ENCODE data around the gene TNNI2.
A peak's percentile ranks its signal among the peaks of the same experiment; 100 is the strongest.
"Not testable (repeated sequence)": the region's sequence is repeated elsewhere in the genome, so short reads cannot be mapped to it uniquely, and the experiment has no call there.

Gene TNNI2

DNA sequence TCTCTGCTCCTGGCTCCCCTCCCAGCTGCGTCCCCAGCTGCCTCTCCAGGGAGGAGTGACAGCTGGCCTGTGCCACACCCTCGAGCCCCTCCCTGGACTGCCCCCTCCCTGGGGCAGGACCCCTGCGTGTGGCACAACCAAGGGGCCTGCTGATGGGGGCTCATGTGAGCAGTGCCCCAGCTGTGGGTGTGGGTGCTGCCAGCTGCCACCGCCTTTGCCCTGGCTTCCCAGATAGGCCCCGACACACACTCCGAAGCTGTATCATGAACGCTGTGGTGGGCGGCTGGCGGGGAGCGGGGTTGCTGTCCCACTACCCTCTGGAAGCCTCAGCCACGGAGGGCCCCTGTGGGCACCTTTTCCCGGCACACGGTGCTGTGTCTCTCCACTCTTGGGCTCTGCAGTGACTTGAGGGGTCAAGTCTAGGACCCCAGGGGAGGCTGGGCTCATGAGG lies 37.1 kb downstream of the TNNI2 start:
- DNase-seq, result not testable (repeated sequence)

DNA sequence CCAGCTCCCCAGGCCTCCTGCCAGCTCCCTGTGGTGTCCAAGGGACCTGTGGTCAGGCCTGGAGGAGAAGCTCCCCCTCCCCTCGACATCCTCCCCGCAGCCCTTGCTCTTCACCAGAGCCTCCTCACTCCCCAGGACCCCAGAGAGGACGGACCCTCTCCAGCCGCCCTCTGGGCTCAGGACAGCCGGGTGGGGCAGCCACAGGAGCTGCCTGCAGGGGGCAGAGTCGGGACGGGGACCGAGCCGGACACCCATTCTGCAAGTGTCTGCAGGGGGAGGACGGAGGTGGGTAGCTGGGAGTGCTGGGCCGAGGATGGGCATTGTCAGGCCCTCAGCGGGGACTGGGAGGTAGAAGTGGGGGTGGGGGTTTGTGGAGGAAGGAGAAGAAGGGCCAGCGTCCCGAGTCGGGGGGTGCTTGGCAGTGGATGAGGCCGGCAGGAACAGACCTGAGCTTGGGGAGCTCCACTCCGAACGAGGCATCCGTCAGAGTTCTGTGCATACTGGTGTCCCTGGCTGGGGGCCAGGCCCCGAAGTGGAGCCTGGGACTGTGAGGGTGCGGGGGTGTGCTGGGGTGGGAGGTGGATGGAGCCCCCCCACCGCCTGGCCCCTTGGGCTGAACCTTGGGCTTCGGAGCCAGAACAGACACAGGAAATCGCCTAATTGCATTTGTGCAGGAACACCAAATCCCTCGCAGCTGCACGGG lies 37.7 kb downstream of the TNNI2 start:
- peak in 1 of 2 donors; percentile 42 for DNase-seq

DNA sequence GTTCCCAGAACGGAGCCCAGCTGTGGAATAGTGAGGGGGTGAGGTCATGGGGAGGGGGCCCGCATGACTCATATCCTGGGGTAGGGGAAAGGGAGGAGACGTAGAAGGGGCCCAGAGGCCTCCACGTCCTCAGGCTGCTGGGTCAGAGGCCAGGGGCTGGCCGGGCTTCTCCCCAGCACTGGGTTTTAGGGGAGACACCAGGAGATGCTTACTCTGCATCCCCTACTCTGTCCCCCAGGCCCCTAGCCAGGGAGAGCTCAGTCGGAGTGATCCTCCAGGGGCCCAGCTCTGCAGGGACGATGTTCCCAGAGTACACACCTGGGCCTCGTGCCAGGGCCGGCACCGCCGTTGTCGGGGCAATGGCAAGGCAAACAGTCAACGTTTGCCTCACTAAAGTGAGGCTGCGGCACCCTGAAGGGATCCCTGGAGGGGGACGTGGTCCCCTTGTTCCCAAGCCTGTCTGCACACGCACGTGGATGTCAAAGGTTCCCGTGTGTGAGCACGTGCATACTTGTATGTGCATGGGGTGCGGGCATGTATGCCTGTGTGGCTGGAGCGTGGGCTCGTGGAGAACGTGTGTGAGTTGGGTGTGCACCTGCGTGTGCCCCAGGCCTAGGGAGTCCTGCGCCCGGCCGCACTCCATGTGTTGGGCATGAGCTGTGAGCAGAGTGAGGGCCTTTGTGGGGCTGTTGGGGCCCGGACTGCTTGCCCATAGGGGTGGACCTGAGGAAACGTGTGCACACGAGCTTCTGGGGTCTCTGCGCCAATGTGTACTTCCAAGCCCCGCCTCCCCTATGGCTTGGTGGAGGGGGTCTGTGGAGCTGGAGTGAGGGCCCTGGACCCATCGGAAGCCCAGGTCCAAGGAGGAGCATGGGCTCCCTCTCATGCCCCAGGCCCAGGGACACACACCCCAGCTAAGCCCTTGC lies 38.7 kb downstream of the TNNI2 start:
- DNase-seq, result no peak

DNA sequence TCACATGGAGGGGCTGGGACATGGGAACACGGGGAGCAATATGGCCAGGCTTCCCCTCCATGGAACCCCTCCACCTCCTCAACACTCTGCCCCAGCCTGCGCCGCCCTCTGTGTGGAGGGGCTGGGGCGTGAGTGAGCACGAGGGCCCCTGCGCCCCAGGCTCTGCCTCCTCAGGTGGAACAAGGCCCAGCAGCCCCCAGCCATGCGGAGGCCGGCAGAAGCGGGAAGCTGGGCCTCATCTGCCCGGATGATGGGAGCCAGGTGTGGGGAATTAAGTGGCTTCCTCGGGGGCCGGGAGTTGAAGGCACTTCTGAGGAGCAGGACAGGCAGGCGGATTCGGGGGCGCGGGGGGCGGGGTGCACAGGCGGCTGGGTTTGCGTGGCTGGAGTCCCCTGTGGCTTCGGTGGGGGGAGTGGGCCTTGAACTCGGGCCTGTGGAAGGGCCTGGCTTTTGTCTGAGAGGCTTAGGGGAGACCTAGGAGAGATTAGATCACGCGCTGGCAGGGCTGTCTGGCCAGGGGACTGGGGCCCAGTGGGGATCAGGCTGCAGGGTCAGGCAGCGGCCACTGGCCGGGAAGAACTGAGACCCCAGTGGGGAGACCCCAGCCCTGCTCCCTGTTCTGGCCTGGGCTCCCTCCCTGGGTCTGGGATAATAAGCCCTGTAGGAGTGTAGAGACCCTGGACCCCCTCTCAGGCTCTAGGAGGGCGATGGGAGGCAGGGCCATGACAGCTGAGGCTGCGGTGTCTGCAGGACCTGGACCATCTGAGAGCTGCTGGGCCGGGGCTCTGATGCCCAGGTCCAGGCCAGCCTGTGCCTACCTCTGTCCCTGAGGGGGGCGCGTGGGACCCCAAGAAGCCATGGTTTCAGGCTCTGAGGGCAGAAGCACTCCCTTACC lies 39.6 kb downstream of the TNNI2 start:
- DNase-seq, result no peak

DNA sequence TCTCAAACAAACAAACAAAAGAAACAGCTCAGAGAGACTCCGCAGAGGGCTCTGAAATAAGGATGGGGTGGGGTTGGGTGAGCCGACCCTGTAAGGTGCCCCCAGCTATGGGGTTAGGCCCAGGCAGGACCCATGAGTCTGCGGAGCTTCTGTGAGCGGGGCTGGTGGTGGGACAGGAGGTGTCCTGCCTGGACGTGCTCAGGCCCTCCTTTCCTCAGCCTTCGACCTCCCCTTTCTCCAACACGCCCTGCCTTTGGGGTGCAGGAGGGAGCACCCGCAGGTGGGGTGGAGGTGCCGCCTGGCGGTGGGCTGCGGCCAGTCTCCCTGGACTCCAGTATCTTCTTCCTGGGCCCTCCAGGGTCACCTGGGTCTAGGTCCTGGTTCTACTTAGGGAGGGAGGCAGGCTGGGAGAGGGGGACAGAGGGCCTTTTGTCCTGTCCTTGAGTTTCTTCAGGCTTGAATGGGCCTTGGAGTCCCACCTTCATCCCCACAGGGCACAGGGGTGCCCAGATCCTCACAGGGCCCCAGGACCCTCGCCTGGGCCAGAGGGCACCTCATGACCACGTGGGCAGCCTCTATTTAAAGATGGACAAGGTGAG lies 40.7 kb downstream of the TNNI2 start:
- no peak for DNase-seq

DNA sequence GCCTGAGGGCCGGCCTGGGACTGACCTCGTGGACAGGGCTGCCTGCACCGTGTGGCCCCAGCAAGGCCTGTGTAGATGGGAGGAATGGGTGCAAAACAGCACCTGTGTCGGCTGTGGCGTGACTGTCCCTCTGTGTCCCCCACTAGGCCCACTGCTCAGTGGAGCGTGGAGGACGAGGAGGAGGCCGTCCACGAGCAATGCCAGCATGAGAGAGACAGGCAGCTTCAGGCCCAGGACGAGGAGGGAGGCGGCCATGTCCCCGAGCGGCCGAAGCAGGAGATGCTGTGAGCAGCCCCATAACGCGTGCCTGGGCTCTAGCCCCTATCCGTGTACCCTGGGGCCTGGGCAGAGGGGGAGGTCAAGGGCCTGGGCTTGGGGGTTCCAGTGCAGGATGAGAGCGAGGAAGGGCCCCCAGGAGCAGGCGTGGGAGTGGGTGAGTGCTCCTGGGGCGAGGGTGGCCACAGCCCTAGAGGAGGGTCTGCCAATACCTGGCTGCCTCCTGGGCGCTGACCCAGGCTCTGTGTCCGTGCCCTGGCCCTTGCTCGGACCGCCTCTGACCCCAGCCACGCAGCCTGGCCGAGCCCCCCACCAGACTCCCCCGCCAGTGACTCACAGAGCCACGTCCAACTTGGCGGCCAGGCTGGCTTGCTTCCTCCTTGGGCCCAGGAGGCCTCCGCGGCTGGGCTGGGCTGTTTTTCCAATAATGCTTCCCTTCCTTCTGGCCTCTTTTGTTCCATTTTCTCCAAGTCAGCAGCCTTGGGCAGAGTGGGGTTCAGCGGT lies 41.4 kb downstream of the TNNI2 start:
- DNase-seq, result no peak

DNA sequence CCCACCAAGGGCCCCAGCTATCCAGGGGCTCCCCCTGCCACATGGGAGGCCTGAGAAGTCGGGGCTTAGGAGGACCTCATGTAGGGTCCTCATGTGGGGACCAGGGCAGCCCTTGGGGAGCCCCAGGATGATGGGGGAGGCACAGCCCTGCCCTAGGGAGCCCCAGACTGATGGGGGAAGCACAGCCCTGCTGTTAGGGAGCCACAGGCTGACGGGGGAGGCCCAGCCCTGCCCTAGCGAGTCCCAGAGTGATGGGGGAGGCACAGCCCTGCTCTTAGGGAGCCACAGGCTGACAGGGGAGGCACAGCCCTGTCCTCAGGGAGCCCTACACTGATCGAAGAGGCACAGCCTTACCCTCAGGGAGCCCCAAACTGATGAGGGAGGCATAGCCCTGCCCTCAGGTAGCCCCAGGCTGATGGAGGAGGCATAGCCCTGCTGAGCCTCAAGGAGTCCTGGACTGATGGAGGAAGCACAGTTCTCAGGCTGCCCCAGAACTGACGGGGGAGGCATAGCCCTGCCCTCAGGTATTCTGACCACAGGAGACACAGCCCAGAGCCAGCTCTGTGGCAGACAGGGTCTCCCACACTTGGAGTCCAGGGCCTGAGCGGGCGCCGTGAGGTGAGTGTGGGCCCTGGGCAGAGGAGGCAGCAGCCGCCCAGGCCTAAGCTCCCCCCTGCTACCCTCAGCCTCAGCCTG lies 42.1 kb downstream of the TNNI2 start:
- DNase-seq, result no peak

DNA sequence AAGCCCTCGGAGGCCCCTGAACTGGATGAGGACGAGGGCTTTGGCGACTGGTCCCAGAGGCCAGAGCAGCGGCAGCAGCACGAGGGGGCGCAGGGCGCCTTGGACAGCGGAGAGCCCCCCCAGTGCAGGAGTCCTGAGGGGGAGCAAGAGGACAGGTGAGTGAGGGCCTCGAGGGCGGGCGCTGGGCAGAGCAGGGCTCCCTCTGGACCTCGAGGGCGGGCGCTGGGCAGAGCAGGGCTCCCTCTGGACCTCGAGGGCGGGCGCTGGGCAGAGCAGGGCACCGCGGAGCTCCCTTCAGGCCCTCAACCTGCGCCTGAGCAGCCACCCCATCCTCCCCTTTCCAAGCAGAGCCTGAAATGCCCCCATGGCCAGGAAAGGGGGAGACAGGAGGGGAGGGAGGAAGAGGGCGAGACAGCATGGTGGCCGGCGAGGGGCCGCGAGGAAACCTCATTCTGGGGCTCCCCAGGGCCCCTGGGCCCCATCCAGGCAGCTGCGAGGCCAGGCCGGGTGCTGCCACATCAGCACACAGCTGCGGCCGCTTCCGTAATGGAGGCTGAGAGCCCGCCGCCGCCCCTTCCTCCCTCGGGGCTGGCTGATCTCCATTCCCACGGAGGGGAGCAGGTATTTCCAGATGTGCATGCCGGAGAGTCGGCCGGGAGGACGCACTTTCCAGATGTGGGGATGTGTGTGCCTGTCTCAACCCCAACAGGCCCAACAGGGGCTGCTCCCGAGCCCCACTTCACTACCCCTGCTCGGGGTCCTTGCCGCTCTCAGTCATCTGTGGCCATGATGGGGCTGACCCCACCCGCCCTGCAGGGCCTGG lies 42.9 kb downstream of the TNNI2 start:
- DNase-seq, result no peak

DNA sequence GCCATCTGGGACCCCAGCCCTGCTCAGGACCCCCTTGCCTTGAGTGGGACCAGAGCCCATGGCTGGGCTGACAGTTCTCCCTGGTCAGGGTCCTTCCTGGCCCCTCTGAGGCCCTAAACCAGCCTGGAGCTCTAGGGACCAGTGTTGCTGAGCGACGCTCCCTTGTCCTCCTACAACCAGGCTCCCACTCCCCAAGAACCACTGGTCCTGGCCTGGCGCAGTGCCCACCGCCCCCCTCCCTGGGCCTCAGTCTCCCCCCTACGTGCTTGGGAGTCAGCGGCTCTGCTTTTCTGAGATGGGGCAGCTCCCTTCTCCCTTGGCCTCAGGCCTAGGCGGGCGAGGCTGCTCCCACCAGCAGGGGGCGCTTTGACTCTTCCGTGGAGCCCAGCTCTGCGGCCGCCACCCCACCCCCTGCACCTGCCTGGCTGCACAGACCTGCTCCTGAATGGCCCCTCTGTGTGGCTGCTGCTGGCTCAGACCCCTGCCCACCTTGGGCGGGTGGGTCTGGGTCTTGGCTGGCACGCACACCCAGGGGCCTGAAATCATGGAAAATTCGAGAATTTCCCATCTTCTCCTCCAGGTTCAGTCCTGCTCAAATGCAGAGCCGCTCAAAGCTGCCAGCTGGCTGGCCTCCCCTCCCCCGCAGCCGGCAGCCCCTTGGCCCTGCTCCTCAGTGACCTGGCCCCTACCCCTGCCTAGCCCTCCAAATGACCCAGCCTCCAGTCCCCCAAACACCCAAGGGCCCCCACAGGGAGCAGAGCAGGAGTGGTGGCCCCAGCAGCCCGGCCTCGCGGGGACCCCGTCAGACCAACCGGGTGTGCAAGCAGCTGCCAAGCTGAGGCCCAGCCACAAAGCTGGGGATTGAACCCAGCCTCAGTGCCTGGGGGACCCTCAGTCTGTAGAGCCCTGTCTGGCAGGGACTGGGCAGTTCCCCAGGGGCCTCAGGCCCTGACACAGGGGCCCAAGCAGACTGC lies 43.8 kb downstream of the TNNI2 start:
- DNase-seq, result peak; percentile 87 to 89

DNA sequence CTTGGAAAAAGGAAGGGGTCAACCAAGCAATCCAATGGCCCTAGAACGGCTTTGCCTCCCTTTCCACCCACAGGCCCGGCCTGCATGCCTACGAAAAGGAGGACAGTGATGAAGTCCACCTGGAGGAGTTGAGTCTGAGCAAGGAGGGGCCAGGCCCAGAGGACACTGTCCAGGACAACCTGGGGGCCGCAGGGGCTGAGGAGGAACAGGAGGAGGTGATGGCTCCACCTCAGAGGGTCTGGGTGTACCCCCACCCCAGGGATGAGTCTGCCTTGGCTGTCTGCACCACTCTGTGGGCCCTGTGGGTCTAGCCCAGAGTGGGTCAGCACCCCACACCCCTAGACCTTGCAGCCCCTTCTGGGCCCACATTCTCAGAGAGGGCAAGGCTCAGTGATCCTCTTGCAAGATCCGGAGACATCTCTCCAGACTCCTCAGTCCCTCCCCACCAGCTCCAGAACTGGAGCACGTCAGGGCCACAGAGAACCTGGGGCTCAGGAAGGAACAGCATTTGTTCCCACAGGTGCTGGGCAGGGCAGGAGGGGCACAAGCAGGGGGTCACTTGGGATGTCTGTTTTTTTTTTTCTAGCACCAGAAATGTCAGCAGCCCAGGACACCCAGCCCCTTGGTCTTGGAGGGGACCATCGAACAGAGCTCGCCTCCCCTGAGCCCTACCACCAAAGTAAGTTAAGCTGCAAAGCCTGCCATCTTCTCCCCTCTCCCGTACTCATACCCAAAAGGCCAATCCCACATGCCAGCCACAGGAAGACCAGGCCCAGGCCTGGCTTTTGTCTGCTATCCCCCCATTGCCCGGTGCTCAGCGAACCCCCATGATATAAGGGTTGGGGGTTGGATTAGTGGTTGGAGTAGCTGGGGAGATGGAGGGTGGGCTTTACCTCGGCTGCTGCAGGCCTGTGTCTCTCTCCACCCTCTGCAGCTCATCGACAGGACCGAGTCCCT lies 44.8 kb downstream of the TNNI2 start:
- no peak for DNase-seq

DNA sequence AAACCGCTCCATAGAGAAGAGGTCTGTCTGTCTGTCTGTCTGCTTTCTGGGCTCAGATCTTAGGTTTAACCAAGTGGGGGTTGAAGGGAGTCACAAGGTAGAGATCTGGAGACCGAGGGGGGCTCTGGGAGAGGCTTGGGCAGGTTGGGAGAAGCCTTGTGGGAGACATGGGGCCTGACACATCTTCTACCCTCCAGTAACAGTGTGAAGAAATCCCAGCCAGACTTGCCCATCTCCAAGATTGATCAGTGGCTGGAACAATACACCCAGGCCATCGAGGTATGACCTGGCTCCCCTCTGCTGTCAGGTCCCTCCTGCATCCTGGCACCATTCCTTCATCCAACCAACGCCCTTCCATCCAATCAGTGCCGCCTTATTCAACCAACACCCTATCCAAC lies 45.5 kb downstream of the TNNI2 start:
- no peak for DNase-seq

DNA sequence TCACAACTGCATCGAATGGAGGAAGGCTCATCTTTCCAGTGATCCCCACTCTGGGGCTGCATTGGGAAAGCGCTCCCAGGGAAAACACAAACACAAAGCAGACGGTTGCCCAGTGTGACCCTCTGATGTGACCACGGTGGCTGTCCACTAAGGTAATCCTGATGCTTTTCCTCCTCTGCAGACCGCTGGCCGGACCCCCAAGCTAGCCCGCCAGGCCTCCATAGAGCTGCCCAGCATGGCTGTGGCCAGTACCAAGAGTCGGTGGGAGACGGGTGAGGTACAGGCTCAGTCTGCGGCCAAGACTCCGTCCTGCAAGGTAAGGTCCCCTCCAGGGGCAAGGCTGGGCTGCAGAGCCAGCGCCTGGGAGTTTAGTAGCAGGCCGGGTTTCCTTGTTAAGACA lies 47.8 kb downstream of the TNNI2 start:
- DNase-seq, result not testable (repeated sequence)

DNA sequence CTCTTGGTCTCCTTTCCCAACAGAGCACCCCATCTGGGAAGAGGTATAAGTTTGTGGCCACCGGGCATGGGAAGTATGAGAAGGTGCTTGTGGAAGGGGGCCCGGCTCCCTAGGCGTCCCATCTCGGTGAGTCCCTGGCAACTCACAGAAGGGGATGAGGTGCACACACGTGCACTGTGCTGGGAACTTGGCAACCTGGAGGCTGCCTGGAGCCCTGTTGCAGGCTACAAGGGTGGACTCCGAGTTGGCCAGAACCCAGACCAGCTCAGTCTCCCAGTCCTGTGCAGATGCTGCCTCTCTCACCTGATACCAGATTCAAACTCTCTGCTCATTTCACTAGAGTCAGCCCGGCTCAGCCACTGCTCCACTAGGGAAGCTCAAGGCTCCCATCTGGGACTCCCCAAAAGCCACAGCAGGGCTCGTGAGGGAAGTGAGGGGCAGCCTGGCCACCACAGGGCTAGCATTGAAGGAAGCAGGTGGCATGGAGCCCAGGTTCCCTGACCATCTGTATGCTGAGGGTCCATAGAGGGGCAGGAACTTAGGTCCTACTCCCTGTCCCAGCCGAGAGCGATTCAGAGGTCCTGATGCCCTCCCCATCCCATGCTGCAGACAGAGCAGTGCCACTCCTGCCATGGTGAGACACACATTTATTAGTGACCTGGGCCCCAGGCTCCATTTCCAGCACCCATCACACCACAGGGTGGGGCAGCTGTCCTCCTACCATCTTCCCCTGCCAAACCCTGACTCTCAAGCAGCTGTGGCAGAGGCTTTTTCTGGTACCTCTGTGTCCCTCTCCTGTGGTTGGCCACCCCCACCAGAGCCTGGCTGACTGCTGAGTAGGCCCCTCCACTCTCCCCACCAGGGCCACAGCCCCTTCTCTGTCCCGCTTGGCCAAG lies 48.9 kb downstream of the TNNI2 start:
- DNase-seq, result no peak

DNA sequence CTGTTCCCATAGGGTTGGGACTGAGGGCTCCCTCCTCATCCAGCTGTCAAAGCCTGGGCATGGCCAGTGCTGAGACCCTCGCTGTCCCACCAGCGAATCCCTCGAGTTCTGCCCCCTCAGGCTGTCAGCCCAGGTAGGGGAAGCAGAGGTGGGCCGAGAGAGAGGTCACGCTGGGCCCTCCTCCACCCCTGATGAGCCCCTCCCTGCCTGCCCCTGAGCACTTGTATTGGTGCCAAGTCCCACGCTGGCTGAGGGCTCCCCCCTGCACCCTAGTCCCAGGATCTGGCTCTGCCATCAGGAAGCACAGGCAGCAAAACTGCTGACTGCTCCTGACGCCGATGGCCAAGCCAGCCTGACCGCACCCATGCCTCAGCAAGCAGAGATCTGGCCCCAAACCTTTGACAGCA lies 49.6 kb downstream of the TNNI2 start:
- no peak for DNase-seq

DNA sequence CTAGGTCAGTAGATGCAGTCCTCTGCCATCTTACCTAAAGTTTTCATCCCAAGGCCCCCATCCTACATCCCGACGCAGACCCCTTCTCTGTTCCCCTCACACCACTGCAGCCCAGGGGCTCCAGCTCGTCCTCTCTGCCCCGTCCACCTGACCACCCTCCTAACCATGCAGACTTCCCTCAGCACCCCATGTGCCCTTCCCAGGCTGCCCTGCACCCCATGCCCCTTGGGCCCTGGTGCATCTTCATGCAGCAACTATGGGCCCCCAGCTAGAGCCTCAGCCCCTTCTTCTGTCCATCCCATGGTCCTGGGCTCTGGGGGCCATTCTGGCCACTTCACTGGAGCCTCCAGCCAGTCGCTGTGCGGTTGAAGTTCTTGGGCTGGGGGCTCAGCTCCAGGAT lies 50.0 kb downstream of the TNNI2 start:
- DNase-seq, result no peak

DNA sequence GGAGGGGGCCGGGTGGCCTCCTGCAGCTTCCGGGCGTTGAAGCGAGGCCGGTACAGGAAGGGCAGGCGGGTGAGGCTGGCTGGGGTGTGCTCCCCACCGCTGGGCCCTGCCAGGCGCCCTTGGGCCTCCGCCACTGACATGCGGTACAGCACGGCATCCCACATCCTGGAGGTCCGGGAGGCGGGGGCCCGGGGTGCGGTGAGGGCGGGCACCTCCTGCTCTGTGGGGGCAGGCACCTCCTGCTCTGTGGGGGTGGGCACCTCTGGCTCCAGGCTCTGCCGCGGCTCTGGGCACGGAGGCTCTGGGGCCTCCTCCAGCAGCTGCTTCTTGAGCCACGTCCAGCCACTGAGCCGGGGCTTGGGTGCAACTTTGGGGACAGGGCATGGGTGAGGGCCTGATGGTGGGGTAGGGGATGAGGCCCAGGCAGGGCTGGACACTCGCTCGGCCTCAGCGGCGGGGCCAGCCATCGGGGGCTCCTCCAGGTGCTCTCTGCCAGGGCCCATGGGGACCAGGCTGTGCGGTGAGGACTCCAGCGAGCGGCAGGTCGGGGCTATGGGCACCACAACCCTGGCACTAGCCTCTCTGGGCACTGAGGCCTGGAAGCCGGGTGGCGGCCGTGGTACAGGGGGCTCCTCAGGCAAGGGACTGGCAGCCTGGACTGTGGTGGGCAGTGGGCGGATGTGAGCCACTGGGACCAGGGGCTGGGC lies 50.6 kb downstream of the TNNI2 start:
- peak; percentile 61 to 77 for DNase-seq
